H1 (cell line): Measurements from ENCODE around the gene UPF1. TPM values are rescaled to one million over a fixed set of nuclear protein-coding genes. Genes with fewer than 3 reads are reported as not detected.

Source experiments
- EGR1 ChIP-seq: IDR thresholded peaks from 2 replicates; pipeline ENCODE4 v1.6.1; 2011; ENCODE audit warnings: low read depth, low read length, borderline replicate concordance
- POLR2AphosphoS5 ChIP-seq: IDR thresholded peaks from 2 replicates; pipeline ENCODE4 v1.6.1; 2011; ENCODE audit warnings: low read depth, low read length
- ZNF274 ChIP-seq: IDR thresholded peaks from 2 replicates; pipeline ENCODE4 v1.7.0; 2012; ENCODE audit warnings: low read length, borderline replicate concordance; ENCODE audit errors: extremely low read depth
- polyA plus RNA-seq, 7 experiments: library from polyadenylated mRNA; depleted of rRNA in 3 of 7; stranded (reverse) in 5 of 7; unstranded in 2 of 7; fragments of >200 nt in 5 of 7; fragments of 200-250 nt in 2 of 7; gene quantifications; 1 replicate in 5 of 7; 2 replicates in 1 of 7; 4 replicates in 1 of 7; pipeline versions ENCODE4 v1.2.1 to v1.2.3, GENCODE V29; 2011 to 2013; ENCODE audit warnings: missing spikeins in 2 of 7, mixed read lengths in 2 of 7
- total RNA-seq: library from RNA; stranded (reverse); fragmentation: NEBNext Ultra II Directional; extraction: Animal tissue kit (Norgen Biotek cat#: 25700); gene quantifications from 2 replicates; pipeline ENCODE4 v1.2.1, GENCODE V29; 2021

UPF1 gene
- total and polyA plus RNA-seq, 2 of the 8 experiments (the other 6 are each of a cell fraction or from before 2014, with no cell fraction given) = 46.4 to 62.0 TPM

GRCh38 chr19:18898607-18899408, 67.0 kb downstream of the UPF1 start (continued):
- TF ChIP-seq EGR1 (no peak), ZNF274 (no peak), POLR2AphosphoS5 (no peak)
